ENCODE results near the gene PIGB. TPM values are rescaled to one million over a fixed set of nuclear protein-coding genes. Genes with fewer than 3 reads are reported as not detected.

Gene PIGB
- total RNA-seq, 2 experiments from 2014 or later, result 10.3 to 27.6 TPM

GRCh38 chr15:55337160-55337559, 18.1 kb downstream of the PIGB start:
- POLR2A ChIA-PET, result no interaction called here
- intact Hi-C loops (cut with micrococcal nuclease; ENCODE audit: unreplicated experiment), result no loop called here
- Histone ChIP-seq H3K9me2 (ENCODE audit: insufficient read depth, low read length) (no peaks in the 10 kb centered on the region), H3K27ac (ENCODE audit: low read depth, low read length, poor library complexity, severe bottlenecking) (no peak overlapping the region), H3K79me2 (ENCODE audit: insufficient read depth, low read depth, low read length) (no peaks in the 10 kb centered on the region), H2AFZ (ENCODE audit: low read length) (no peak overlapping the region), H4K20me1 (ENCODE audit: insufficient read depth, low read length) (no peaks in the 10 kb centered on the region), H3K36me3 (ENCODE audit: insufficient read depth, low read length) (peaks cover 77% of the 10 kb centered on the region), H3K4me3 (ENCODE audit: low read depth, low read length, poor library complexity, severe bottlenecking) (no peak overlapping the region), H3K4me1 (ENCODE audit: insufficient read depth, low read length, poor library complexity, severe bottlenecking) (no peaks in the 10 kb centered on the region), H3K9me3 (ENCODE audit: low read length) (no peaks in the 10 kb centered on the region), H3K4me2 (ENCODE audit: low read length) (no peak overlapping the region)
- DNase-seq (ENCODE audit: low spot score), result no peak
- BruUV-seq (replicated peaks), result no TSS peak
- CTCF ChIA-PET (ENCODE audit: unreplicated experiment), result no interaction called here
- TF ChIP-seq EZH2phosphoT487 (IDR thresholded peaks at IDR 0.05; ENCODE audit: borderline replicate concordance, low read depth, low read length) (no peak), CTCF (conservative IDR thresholded peaks at IDR 0.05; ENCODE audit: low read length) (no peak)

- CTCF ChIA-PET (ENCODE audit: unreplicated experiment), result no interaction called here
- intact Hi-C loops (cut with micrococcal nuclease; ENCODE audit: unreplicated experiment), result no loop called here
- BruUV-seq (replicated peaks), result no TSS peak
These were observed 24.1 kb downstream of the PIGB start for GRCh38 chr15:55343168-55343567.

GRCh38 chr15:55344206-55344605, 25.2 kb downstream of the PIGB start:
- Histone ChIP-seq H3K9me2 (ENCODE audit: insufficient read depth, low read length) (no peaks in the 10 kb centered on the region), H3K4me1 (ENCODE audit: insufficient read depth, low read length, poor library complexity, severe bottlenecking) (no peaks in the 10 kb centered on the region), H2AFZ (ENCODE audit: low read length) (no peak overlapping the region), H3K27ac (ENCODE audit: low read depth, low read length, poor library complexity, severe bottlenecking) (no peak overlapping the region), H3K79me2 (ENCODE audit: insufficient read depth, low read depth, low read length) (no peaks in the 10 kb centered on the region), H3K36me3 (ENCODE audit: insufficient read depth, low read length) (peaks cover 45% of the 10 kb centered on the region), H4K20me1 (ENCODE audit: insufficient read depth, low read length) (no peaks in the 10 kb centered on the region), H3K9me3 (ENCODE audit: low read length) (no peaks in the 10 kb centered on the region), H3K4me3 (ENCODE audit: low read depth, low read length, poor library complexity, severe bottlenecking) (no peak overlapping the region), H3K4me2 (ENCODE audit: low read length) (no peak overlapping the region)
- CTCF ChIA-PET (ENCODE audit: unreplicated experiment), result no interaction called here
- POLR2A ChIA-PET, result interaction anchor here (1.8 kb wide), 1 partner anchor 15 kb away, joined by 9 read pairs; no protein-coding TSS in a partner anchor
- no TSS peak for BruUV-seq (replicated peaks)
- TF ChIP-seq CTCF (conservative IDR thresholded peaks at IDR 0.05; ENCODE audit: low read length) (no peak), EZH2phosphoT487 (IDR thresholded peaks at IDR 0.05; ENCODE audit: borderline replicate concordance, low read depth, low read length) (no peak)
- intact Hi-C loops (cut with micrococcal nuclease; ENCODE audit: unreplicated experiment), result no loop called here
- DNase-seq (ENCODE audit: low spot score), result no peak

More at GRCh38 chr15:55343168-55343567, 24.1 kb downstream of the PIGB start:
- Histone ChIP-seq H3K4me3 (ENCODE audit: low read depth, low read length, poor library complexity, severe bottlenecking) (no peak overlapping the region), H3K27ac (ENCODE audit: low read depth, low read length, poor library complexity, severe bottlenecking) (no peak overlapping the region), H3K9me3 (ENCODE audit: low read length) (no peaks in the 10 kb centered on the region), H4K20me1 (ENCODE audit: insufficient read depth, low read length) (no peaks in the 10 kb centered on the region), H3K4me2 (ENCODE audit: low read length) (no peak overlapping the region), H3K36me3 (ENCODE audit: insufficient read depth, low read length) (peaks cover 51% of the 10 kb centered on the region), H3K79me2 (ENCODE audit: insufficient read depth, low read depth, low read length) (no peaks in the 10 kb centered on the region), H3K4me1 (ENCODE audit: insufficient read depth, low read length, poor library complexity, severe bottlenecking) (no peaks in the 10 kb centered on the region), H3K9me2 (ENCODE audit: insufficient read depth, low read length) (no peaks in the 10 kb centered on the region), H2AFZ (ENCODE audit: low read length) (no peak overlapping the region)
- DNase-seq (ENCODE audit: low spot score), result no peak
- POLR2A ChIA-PET, result no interaction called here
- no peak for TF ChIP-seq EZH2phosphoT487 (IDR thresholded peaks at IDR 0.05; ENCODE audit: borderline replicate concordance, low read depth, low read length)
